Measurements from ENCODE around the gene ZNF804A.

The ZNF804A gene

DNA sequence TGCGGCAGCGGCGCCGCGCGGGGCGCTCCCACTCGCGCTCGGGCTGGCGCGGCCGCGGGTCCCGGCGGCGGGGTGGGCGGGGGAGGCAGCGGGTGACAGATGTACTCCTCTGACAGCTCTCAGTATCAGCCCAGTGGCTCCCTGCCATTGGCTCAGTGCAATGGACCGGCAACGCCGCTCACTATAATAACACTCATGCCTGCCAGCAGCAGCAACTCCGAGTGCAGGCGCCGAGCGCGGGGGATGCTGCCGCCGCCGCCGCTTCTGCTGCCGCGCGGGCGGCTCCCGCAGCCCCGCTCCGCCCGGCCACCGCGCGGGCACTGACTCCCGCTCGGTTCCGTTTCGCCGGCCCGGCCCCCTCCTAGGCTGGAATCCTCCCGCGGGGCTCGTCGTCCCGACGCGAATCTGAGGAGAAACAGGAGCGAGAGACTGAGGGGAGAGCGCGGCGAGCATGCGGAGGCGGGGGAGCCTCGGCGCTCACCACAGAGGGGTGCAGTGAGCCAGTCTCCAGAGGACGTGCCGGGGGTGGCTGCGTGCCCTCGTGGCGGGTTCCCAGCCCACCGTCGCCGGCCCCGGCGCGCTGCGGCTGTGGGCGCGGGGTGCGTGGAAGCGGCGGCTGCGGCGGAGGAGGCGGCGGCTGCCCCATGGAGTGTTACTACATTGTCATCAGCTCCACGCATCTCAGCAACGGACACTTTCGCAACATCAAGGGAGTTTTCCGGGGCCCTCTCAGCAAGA is at the start of gene ZNF804A:
TSS of gene ZNF804A (plus strand) at position 214 of the 738 bp plus-strand sequence. CDS start at position 645, 431 bp downstream.
- FAIRE-seq = no peak

DNA sequence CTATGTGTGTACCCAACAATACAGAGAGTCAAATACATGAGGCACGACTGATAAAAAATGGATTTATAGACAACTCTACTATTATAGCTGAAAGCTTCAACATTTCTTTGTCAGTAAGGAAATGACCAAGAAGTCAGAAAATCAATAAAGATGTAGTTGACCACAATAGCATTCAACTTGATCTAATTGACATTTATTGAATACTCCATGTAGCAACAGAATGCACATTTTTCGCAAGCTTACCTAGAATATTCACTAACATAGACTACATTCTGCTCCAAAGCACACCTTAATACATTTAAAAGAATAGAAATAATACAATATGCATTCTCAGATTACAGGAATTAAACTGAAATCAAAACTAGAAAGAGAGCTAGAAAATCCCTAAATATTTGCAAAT is 49.2 kb upstream of the ZNF804A start:
- no peak for FAIRE-seq

GRCh38 chr2:184551626-184552025 is 46.7 kb upstream of the ZNF804A start:
- no peak for FAIRE-seq

GRCh38 chr2:184554736-184555135 is 43.6 kb upstream of the ZNF804A start:
- FAIRE-seq = no peak

GRCh38 chr2:184555352-184555751 is 43.0 kb upstream of the ZNF804A start:
- FAIRE-seq = no peak

- no peak for FAIRE-seq
These were observed 41.7 kb upstream of the ZNF804A start for GRCh38 chr2:184556639-184557038.

- FAIRE-seq = no peak
These were observed 39.4 kb upstream of the ZNF804A start for GRCh38 chr2:184558713-184559464.

GRCh38 chr2:184560603-184561002 is 37.7 kb upstream of the ZNF804A start:
- no peak for FAIRE-seq

DNA sequence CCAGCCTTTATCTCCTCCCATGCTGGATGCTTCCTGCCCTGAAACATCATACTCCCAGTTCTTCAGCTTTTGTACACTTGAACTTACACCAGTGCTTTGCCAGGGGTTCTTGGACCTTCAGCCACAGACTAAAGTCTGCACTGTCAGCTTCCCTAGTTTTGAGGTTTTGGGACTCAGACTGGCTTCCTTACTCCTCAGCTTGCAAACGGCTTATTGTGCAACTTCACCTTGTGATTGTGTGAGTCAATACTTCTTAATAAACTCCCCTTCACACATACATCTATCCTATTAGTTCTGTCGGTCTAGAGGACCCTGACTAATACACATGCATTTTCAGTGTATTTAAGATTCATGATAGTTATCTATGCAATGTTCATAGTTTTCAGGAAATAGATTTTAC is 35.8 kb upstream of the ZNF804A start:
- FAIRE-seq = no peak

- FAIRE-seq = no peak
These were observed 34.2 kb upstream of the ZNF804A start for GRCh38 chr2:184564092-184564491.

- FAIRE-seq = no peak
These were observed 31.6 kb upstream of the ZNF804A start for GRCh38 chr2:184566716-184567115.

DNA sequence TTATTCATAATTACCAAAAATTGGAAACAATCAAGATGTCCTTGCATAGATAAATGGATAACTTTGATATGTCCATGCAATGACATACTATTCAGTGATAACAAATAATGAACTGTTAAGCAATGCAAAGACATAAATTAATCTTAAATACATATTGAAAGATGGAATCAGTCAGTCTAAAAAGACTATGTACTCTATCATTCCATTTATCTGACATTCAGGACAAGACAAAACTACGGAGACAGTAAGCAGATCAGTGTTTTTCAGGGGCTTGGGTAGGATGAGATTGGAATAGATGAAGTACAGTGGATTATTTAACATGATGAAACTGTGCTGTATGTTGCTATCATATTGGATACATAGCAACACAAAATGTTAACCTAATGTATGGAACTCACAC is 21.3 kb upstream of the ZNF804A start:
- no peak for FAIRE-seq

GRCh38 chr2:184577743-184578142 is 20.6 kb upstream of the ZNF804A start:
- no peak for FAIRE-seq

DNA sequence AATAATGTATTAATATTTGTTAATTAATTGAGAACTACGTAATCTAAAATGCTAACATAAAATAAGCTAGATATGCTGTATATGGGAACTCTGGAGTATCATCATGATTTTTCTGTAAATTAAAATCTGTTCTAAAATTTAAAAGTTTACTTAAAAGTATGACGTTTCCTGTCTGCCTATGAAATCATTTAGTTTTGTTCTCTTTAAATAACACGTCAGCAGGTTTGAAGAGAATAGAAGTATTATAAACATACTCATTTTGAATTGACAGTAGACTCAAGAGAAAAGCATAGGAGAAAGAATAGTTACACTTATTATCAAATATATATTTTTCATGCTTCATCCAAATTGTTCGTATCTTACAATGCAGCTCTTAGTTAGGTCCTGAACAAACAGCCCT is 19.1 kb upstream of the ZNF804A start:
- FAIRE-seq = no peak

DNA sequence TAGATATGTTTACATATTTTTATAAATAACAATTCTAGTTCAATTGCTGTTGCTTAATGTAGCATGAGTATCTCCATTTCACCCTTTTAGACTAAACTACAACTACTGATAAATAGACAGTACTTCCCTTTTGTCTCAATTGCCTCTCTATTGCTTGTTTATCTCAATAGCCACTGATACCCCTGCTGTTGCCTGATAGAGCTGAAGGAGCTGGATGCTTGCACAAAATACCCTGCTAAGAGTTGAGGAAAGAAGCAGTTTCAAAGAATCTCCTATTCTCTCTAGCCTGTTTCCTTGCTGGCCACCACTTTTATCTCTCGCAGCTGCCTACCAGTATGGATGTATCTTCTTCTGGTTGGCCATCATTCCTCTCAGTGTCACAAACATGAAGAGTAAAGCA is 16.9 kb upstream of the ZNF804A start:
- no peak for FAIRE-seq

DNA sequence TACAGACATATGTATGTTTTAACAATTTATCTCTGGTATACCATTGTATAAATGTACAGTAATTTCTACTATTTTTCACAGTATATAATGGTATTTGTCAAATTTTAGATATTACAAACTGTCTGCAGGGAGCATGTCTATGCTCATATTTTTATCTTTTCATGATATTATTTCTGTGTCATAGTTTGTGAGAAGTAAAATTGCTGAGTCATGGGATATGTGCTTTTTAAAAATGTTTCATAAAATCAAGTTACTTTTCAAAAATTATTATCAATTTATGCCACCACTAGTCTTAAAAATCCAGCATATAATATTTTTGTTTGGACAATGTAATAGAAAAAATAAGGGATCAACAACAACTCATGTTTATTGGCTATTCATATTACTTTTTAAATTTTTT is 9.1 kb upstream of the ZNF804A start:
- no peak for FAIRE-seq

GRCh38 chr2:184596819-184597411 is 1.4 kb upstream of the ZNF804A start:
- FAIRE-seq = no peak

- FAIRE-seq = no peak
These were observed 748 bp upstream of the ZNF804A start for GRCh38 chr2:184597571-184597991.

DNA sequence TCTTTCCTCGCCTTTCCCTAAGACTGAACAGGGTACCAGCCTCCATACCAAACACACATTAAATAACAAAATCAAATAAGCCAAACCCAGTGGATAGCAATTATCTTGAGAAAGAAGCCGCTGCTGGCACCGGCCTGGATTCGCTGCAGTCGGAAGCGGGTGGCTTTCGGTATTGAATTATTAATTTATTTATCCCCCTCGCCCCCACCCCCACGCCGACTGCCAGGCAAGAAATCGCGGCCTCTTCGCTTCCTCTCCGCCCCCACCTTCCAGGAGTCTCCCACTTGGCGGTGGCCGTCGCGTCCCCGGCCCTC is 370 bp upstream of the ZNF804A start:
- no peak for FAIRE-seq

- no peak for FAIRE-seq
These were observed 934 bp downstream of the ZNF804A start for GRCh38 chr2:184599054-184599871.

GRCh38 chr2:184599872-184600222 is 1.5 kb downstream of the ZNF804A start:
- FAIRE-seq = no peak

DNA sequence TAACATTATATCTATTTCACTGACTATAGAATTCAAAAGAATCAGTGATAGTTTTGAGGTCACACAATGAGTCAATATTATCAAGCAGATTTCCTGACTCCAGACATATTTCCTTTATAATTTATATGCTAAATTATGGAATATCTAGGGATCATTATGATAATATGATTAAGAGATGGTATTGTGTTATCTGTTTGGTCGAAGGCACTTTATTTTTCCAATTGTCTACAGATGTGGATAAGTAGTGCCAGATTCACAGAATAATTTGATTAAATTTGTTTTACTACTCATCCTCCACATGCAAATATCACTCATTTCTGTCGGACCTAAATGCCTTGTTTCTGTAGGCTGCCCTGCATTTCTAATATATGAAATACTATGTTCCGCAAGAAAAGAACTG is 4.4 kb downstream of the ZNF804A start:
- no peak for FAIRE-seq

DNA sequence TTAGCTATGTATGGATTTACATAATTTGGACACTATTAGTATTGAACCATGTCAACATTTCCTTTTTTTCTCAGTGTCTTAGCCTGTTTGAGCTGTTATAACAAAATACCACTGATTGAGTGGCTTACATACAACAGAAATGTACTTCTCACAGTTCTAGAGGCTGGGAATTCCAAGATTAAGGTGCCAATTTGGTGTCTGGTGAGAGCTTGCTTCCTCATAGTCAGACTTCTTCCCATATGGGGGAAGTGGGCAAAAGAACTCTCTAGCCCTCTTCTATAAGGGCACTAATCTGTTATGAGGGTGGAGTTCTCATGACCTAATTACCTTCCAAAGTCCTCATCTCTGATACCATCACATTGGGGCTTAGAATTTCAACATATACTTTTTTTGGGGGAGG is 12.6 kb downstream of the ZNF804A start:
- no peak for FAIRE-seq
